Endothelial cell (in vitro differentiated cells): Measurements from ENCODE around the gene SETX. TPM values are rescaled to one million over a fixed set of nuclear protein-coding genes. Genes with fewer than 3 reads are reported as not detected.
A peak's percentile ranks its signal among the peaks of the same experiment; 100 is the strongest.
"Not testable (repeated sequence)": the region's sequence is repeated elsewhere in the genome, so short reads cannot be mapped to it uniquely, and the experiment has no call there.

ENCODE experiments used
- DNase-seq: peaks from one replicate; pipeline ENCODE4 v3.0.0; 2021; ENCODE audit warnings: low spot score
- H3K27ac Mint-ChIP-seq: one replicate; pipeline ENCODE4 v1.8.0; 2021; ENCODE audit warnings: mixed read lengths, inconsistent platforms; ENCODE audit not compliant: unreplicated experiment
- H3K27me3 Mint-ChIP-seq: one replicate; pipeline ENCODE4 v1.8.0; 2021; ENCODE audit warnings: mild to moderate bottlenecking, moderate library complexity, mixed read lengths, inconsistent platforms; ENCODE audit not compliant: unreplicated experiment
- H3K36me3 Mint-ChIP-seq: one replicate; pipeline ENCODE4 v1.8.0; 2021; ENCODE audit warnings: mild to moderate bottlenecking, low read depth, mixed read lengths, inconsistent platforms; ENCODE audit not compliant: unreplicated experiment
- H3K4me1 Mint-ChIP-seq: one replicate; pipeline ENCODE4 v1.8.0; 2021; ENCODE audit warnings: mild to moderate bottlenecking, mixed read lengths, inconsistent platforms; ENCODE audit not compliant: unreplicated experiment
- H3K4me3 Mint-ChIP-seq: one replicate; pipeline ENCODE4 v1.8.0; 2021; ENCODE audit warnings: mild to moderate bottlenecking, mixed read lengths, inconsistent platforms; ENCODE audit not compliant: unreplicated experiment
- H3K9me3 Mint-ChIP-seq: one replicate; pipeline ENCODE4 v1.8.0; 2021; ENCODE audit warnings: mixed read lengths, inconsistent platforms; ENCODE audit not compliant: unreplicated experiment
- total RNA-seq: library from RNA; stranded (reverse); fragmentation: NEBNext Ultra II Directional; extraction: Animal tissue kit (Norgen Biotek cat#: 25700); gene quantifications from one replicate; pipeline ENCODE4 v1.2.1, GENCODE V29; 2021; ENCODE audit not compliant: unreplicated experiment
- TF ChIP-seq, protein P1 (sequence below): fragments of 200-600 bp; sonication (generic); IDR thresholded peaks from one replicate; pipeline ENCODE4 v1.5.0; 2021; ENCODE audit warnings: antibody characterized with exemption; ENCODE audit not compliant: unreplicated experiment

Gene SETX
- total RNA-seq, 1 donor from 2014 or later = 169 TPM

DNA sequence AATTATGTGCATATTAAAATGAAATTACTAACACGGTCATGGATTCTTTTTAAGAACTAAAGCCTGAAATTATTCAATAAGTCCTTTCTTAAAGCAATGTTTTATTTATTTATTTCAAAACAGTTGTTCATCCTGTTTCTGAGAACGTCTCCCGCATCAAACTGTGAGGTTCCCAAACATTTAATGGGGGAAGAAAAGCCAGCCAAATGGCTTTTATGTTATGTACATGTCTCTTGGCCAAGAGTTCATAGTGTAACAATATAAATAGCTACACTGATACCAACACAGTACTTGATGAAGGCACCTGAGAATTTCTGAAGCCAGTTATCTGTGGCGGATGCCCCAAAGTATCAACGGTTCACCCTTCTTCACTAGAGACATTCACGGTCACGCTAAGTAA is 36.2 kb upstream of the SETX start:
- Mint-ChIP-seq H3K27me3 (peaks cover 3% of the 10 kb centered on the region), H3K36me3 (peaks cover 51% of the 10 kb centered on the region), H3K4me3 (no peak overlapping the region), H3K4me1 (no peaks in the 10 kb centered on the region), H3K27ac (no peak overlapping the region), H3K9me3 (no peaks in the 10 kb centered on the region)
- TF ChIP-seq, protein P1, sequence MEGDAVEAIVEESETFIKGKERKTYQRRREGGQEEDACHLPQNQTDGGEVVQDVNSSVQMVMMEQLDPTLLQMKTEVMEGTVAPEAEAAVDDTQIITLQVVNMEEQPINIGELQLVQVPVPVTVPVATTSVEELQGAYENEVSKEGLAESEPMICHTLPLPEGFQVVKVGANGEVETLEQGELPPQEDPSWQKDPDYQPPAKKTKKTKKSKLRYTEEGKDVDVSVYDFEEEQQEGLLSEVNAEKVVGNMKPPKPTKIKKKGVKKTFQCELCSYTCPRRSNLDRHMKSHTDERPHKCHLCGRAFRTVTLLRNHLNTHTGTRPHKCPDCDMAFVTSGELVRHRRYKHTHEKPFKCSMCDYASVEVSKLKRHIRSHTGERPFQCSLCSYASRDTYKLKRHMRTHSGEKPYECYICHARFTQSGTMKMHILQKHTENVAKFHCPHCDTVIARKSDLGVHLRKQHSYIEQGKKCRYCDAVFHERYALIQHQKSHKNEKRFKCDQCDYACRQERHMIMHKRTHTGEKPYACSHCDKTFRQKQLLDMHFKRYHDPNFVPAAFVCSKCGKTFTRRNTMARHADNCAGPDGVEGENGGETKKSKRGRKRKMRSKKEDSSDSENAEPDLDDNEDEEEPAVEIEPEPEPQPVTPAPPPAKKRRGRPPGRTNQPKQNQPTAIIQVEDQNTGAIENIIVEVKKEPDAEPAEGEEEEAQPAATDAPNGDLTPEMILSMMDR = no peak
- no peak for DNase-seq

DNA sequence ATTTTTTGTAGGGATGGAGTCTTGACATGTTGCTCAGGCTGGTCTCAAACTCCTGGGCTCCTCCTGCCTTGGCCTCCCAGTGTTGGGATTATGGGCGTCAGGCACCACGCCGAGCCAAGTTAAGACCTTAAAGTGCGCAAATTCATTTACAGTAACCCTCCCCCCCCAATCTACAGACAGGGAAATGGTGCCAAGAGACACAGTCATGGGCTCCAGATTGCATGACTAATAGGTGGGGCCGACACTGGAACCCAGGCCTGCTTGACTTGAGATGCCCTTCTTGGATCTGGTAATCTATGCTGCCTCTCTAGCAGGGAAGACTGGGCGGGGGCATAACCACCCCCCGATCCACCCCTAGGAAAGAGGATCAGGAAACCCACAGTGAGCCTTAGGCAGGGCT is 32.3 kb upstream of the SETX start:
- Mint-ChIP-seq H3K4me1 (peaks cover 3% of the 10 kb centered on the region), H3K27me3 (peaks cover 1% of the 10 kb centered on the region), H3K9me3 (no peaks in the 10 kb centered on the region), H3K27ac (no peak overlapping the region), H3K36me3 (peaks cover 56% of the 10 kb centered on the region), H3K4me3 (no peak overlapping the region)
- DNase-seq = no peak
- TF ChIP-seq, protein P1 = no peak

DNA sequence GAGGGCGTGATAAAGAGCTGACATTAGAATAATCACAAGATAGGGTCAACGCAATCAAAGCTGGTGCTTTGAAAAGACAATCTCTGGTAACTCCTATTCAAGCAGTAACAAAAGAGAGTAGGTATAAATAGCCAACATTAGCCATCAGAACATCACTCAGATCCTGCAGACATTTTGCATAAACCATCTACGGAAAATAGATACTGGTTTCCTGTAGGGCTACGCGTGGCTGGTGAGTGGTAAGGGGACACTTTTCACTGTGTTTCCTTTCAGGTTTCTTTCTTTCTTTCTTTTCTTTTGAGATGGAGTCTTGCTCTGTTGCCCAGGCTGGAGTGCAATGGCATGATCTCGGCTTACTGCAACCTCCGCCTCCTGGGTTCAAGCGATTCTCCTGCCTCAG is 29.6 kb upstream of the SETX start:
- Mint-ChIP-seq H3K4me1 (peaks cover 8% of the 10 kb centered on the region), H3K4me3 (no peak overlapping the region), H3K9me3 (no peaks in the 10 kb centered on the region), H3K27ac (no peak overlapping the region), H3K36me3 (peaks cover 44% of the 10 kb centered on the region), H3K27me3 (no peaks in the 10 kb centered on the region)
- no peak for DNase-seq
- TF ChIP-seq, protein P1 = no peak

DNA sequence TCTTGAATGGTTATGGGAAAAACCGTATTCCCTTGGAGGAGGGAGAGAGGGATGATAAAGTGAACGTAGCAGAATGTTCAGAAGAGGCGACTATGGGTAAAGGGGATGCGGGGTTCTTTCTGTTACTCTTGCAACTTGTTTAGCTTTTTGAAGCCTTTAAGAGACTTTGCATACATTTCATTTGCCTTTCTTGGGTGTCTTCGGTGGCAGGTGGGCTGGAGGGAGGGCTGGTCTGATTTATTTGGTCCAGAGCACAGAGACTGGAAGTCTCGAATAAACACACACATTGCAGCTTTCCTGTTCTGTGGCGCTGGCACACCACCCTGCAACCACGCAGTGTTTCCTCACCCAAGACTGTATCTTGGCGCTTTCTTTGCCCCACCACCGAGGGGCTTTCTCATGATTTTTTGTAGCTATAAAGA is 28.7 kb upstream of the SETX start:
- Mint-ChIP-seq H3K27ac (no peak overlapping the region), H3K4me3 (no peak overlapping the region), H3K4me1 (peaks cover 8% of the 10 kb centered on the region), H3K27me3 (no peaks in the 10 kb centered on the region), H3K36me3 (peaks cover 43% of the 10 kb centered on the region), H3K9me3 (no peaks in the 10 kb centered on the region)
- no peak for DNase-seq
- TF ChIP-seq, protein P1 = no peak

DNA sequence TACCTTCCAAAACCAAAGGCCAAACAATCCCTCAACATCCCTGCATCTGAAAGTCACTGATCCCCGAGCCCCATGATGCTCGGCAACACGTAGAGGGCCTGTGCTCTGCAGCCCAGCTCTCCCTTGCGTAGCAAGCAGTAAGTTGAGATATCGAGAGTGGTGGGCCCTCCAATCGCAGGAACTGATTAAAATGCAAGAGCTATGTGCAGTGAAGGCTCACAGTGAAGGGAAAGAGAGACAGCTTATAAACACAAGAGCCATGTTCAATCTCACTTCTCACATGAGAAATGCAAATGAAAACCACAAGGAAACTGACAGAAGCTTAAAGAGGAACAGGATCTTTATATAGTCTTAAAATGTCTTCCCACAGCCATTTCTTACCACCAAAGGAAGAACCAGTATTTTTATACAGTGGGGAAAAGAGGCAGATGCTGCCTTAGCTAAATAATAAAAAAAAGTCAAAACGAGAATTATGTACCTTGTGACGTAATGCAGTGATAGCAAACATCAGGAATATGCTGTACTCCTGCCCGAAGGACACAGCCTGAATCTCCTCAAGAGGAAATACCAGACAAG is 27.3 kb upstream of the SETX start:
- H3K27ac Mint-ChIP-seq = peak overlapping the region; percentile 72
- no peak for DNase-seq

DNA sequence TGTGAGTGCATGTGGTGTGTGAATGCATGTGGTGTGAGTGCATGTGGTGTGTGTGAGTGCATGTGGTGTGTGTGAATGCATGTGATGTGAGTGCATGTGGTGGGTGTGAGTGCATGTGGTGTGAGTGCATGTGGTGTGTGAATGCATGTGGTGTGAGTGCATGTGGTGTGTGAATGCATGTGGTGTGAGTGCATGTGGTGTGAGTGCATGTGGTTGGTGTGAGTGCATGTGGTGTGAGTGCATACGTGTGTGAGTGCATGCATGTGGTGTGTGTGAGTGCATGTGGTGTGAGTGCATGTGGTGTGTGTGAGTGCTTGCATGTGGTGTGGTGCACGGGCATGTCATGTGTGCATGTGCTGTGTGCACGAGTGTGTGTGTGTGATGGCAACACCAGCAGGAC is 23.6 kb upstream of the SETX start:
- H3K27me3 Mint-ChIP-seq, H3K27ac Mint-ChIP-seq, H3K9me3 Mint-ChIP-seq, DNase-seq, H3K4me3 Mint-ChIP-seq: not testable (repeated sequence)
- Mint-ChIP-seq H3K4me1 (peaks cover 17% of the 10 kb centered on the region), H3K36me3 (peaks cover 25% of the 10 kb centered on the region)

More for the DNA sequence above, 27.3 kb upstream of the SETX start:
- Mint-ChIP-seq H3K9me3 (no peaks in the 10 kb centered on the region), H3K27me3 (no peaks in the 10 kb centered on the region), H3K4me1 (peaks cover 8% of the 10 kb centered on the region), H3K4me3 (no peak overlapping the region), H3K36me3 (peaks cover 36% of the 10 kb centered on the region)
- TF ChIP-seq, protein P1 = no peak

DNA sequence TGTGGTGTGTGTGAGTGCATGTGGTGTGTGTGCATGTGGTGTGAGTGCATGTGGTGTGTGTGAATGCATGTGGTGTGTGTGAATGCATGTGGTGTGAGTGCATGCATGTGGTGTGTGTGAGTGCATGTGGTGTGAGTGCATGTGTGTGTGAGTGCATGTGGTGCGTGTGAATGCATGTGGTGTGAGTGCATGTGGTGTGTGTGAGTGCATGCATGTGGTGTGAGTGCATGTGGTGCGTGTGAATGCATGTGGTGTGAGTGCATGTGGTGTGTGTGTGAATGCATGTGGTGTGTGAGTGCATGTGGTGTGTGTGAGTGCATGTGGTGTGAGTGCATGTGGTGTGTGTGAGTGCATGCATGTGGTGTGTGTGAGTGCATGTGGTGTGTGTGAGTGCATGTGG is 23.0 kb upstream of the SETX start:
- DNase-seq, H3K27ac Mint-ChIP-seq, H3K9me3 Mint-ChIP-seq, H3K4me3 Mint-ChIP-seq: not testable (repeated sequence)
- Mint-ChIP-seq H3K36me3 (peaks cover 21% of the 10 kb centered on the region), H3K27me3 (peaks cover 10% of the 10 kb centered on the region), H3K4me1 (peaks cover 19% of the 10 kb centered on the region)
